SK-N-DZ (cell line): Measurements from ENCODE around the gene SLC37A3.

Experiments used
- small RNA-seq, 2 experiments: library from RNA; depleted of rRNA; stranded (forward); fragments of <200 nt; gene quantifications; one replicate each; pipeline ENCODE3, GENCODE V24; 2014

SLC37A3 gene

Small RNA genes lying within 50 kb of the gene (small RNA-seq; reads per million reads assigned to genes)
- gene RNA5SP247 (0 reads per million in 2 experiments), gene RNA5SP248 (42.8 to 161 reads per million in 2 experiments)
